NT2/D1 (cell line): ENCODE results near the gene SMAD2.

Source experiments
- SUZ12 ChIP-seq: IDR thresholded peaks from 2 replicates; pipeline ENCODE4 v1.6.1; 2011; ENCODE audit not compliant: insufficient read length, insufficient read depth; ENCODE audit errors: extremely low read depth
- YY1 ChIP-seq: IDR thresholded peaks from 2 replicates; pipeline ENCODE4 v1.6.1; 2011; ENCODE audit not compliant: insufficient read length, insufficient read depth
- ZNF274 ChIP-seq: IDR thresholded peaks from 2 replicates; pipeline ENCODE4 v1.6.1; 2011; ENCODE audit warnings: mild to moderate bottlenecking, low read depth, low read length

- TF ChIP-seq ZNF274 (no peak), YY1 (no peak), SUZ12 (no peak)
Observed at GRCh38 chr18:47775961-47776360, 154.5 kb downstream of the SMAD2 start.
